ENCODE measurements around the gene MTX2. TPM values are rescaled to one million over a fixed set of nuclear protein-coding genes. Genes with fewer than 3 reads are reported as not detected.

The MTX2 gene
- total and polyA plus RNA-seq, 2 donors (not counting 3 experiments of a cell fraction or from before 2014, with no cell fraction given) = 31.3 TPM

DNA sequence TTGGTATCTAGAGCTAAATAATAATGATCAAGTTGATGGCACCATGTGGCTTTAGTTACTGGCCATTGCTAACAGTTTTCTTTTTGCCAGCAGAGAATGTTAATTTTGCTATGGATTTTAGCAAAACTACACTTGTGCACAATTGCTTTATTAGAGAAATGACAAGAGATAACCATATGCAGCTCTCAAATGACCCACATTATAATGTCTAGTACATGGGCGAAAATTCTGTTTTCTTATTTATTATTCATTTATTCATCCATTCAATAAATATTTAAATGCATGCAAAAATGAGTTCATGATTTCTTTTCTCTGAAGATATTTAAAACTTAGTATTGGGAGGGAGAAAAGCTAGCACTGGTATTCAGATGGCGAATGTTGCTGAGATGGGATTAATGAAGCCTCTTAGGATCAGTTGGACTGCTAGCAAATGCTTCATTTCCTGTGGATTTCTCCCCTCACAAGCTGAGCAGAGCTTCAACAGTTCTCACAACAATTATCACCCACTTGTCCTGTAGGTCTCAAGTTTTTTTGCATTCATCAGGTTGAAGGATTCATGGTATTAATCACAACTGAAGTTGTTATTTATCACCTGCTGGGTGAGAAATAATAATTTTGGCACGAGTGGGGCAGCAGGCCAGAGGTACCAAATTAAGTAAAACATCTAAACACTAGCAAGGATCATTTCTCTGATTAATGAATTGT lies 95.2 kb downstream of the MTX2 start:
- H3K79me2 ChIP-seq (ENCODE audit: control insufficient read depth, insufficient read depth, low read length) = no peaks in the 10 kb centered on the region
- FAIRE-seq (no peak), DNase-seq (ENCODE audit: low read depth, low spot score) (no peak)
- no peaks in the 10 kb centered on the region for H3K9me1 ChIP-seq (replicated peaks; ENCODE audit: control insufficient read depth, extremely low read depth, insufficient read depth, low read length)
- CTCF ChIA-PET = interaction anchor here (0.7 kb wide), 1 partner anchor 91 kb away, joined by 3 read pairs; no protein-coding TSS in a partner anchor
- no peaks in the 10 kb centered on the region for H3K4me1 ChIP-seq (ENCODE audit: control insufficient read depth, extremely low read depth, insufficient read depth, low read length)
- no peak overlapping the region for H3K27ac ChIP-seq (ENCODE audit: insufficient read depth, low read depth, low read length)
- no peaks in the 10 kb centered on the region for H3K27me3 ChIP-seq (ENCODE audit: control insufficient read depth in 2 of 2, insufficient read depth in 2 of 2, low read length in 2 of 2)
- dilution Hi-C loops (cut with MboI; ENCODE audit: extremely low pct_ligation_motif_present, low sequenced_read_pairs) = no loop called here
- intact Hi-C loops (cut with micrococcal nuclease) = no loop called here
- POLR2A ChIA-PET = no interaction called here
- TF ChIP-seq POLR2A (IDR thresholded peaks at IDR 0.05; ENCODE audit: low read depth, low read length) (no peak), JUN (IDR thresholded peaks at IDR 0.05; ENCODE audit: borderline replicate concordance, insufficient read depth, insufficient read length, low read depth) (no peak), POLR2AphosphoS5 (IDR thresholded peaks at IDR 0.05; ENCODE audit: insufficient read depth, low read depth, low read length) (no peak), MYC (IDR thresholded peaks at IDR 0.05; ENCODE audit: low read depth, low read length) (no peak), EZH2 (IDR thresholded peaks at IDR 0.05; ENCODE audit: borderline replicate concordance, low read depth, low read length, severe bottlenecking) (no peak), GATA2 (IDR thresholded peaks at IDR 0.05; ENCODE audit: insufficient read depth, insufficient read length, low read depth, low read length) (no peak), FOS (IDR thresholded peaks at IDR 0.05; ENCODE audit: borderline replicate concordance, insufficient read depth, low read length) (no peak)
- TF ChIP-seq, protein P1, sequence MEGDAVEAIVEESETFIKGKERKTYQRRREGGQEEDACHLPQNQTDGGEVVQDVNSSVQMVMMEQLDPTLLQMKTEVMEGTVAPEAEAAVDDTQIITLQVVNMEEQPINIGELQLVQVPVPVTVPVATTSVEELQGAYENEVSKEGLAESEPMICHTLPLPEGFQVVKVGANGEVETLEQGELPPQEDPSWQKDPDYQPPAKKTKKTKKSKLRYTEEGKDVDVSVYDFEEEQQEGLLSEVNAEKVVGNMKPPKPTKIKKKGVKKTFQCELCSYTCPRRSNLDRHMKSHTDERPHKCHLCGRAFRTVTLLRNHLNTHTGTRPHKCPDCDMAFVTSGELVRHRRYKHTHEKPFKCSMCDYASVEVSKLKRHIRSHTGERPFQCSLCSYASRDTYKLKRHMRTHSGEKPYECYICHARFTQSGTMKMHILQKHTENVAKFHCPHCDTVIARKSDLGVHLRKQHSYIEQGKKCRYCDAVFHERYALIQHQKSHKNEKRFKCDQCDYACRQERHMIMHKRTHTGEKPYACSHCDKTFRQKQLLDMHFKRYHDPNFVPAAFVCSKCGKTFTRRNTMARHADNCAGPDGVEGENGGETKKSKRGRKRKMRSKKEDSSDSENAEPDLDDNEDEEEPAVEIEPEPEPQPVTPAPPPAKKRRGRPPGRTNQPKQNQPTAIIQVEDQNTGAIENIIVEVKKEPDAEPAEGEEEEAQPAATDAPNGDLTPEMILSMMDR (IDR thresholded peaks at IDR 0.05; ENCODE audit: extremely low read depth in 1 of 2, insufficient read depth in 1 of 2, low read depth in 1 of 2, low read length in 2 of 2) = no peak
- TF ChIP-seq, protein P2, sequence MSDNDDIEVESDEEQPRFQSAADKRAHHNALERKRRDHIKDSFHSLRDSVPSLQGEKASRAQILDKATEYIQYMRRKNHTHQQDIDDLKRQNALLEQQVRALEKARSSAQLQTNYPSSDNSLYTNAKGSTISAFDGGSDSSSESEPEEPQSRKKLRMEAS (IDR thresholded peaks at IDR 0.05; ENCODE audit: insufficient read depth, insufficient read length) = no peak
- no peak overlapping the region for H3K4me2 ChIP-seq (ENCODE audit: insufficient read depth, low read length)
- no peak overlapping the region for H3K4me3 ChIP-seq (replicated peaks in 1 of 3; ENCODE audit: insufficient read depth in 1 of 3, low read depth in 1 of 3, low read length in 3 of 3)
- no peaks in the 10 kb centered on the region for H4K20me1 ChIP-seq (replicated peaks; ENCODE audit: control insufficient read depth, extremely low read depth, insufficient read depth, low read length)
- no peaks in the 10 kb centered on the region for H3K36me3 ChIP-seq (ENCODE audit: control insufficient read depth in 2 of 2, extremely low read depth in 1 of 2, insufficient read depth in 2 of 2, low read length in 2 of 2)
- no peaks in the 10 kb centered on the region for H3K9me3 ChIP-seq (replicated peaks; ENCODE audit: control insufficient read depth, insufficient read depth, low read length)
- no TSS peak for BruUV-seq (replicated peaks)
- H2AFZ ChIP-seq (ENCODE audit: low read depth, low read length) = no peak overlapping the region
- no peak overlapping the region for H3K9ac ChIP-seq (replicated peaks; ENCODE audit: extremely low read depth, insufficient read depth, low read length)
